ENCODE measurements around the gene RPL26. TPM values are rescaled to one million over a fixed set of nuclear protein-coding genes. Genes with fewer than 3 reads are reported as not detected.
"Not testable (repeated sequence)": the region's sequence is repeated elsewhere in the genome, so short reads cannot be mapped to it uniquely, and the experiment has no call there.

RPL26 gene
- total and polyA plus RNA-seq, 7 donors, result 994 to 4,614 (median 1,548) TPM

DNA sequence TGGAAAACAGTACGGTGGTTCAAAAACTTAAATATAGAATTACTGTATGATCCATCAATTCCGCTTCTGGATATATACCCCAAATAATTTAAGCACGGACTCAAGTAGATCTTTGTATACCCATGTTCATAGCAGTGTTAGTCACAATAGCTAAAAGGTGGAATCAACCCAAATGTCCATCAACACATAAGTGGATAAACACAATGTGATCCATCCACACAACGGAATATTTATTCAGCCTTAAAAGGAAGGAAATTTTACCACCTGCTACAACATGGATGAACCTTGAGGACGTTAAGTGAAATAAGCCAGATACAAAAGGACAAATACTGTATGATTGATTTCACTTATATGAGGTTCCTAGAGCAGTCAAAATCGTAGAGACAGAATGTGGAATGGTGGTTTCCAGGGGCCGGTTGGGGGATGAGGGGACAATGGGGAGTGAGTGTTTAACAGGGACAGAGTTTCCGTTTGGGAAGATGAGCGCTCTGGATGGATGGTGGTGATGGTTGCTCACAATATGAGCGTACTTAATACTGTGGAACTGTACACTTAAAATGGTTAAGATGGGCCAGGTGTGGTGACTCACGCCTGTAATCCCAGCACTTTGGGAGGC is 20.0 kb upstream of the RPL26 start:
- no peak overlapping the region for H3K4me3 ChIP-seq
- ATAC-seq (no peak), DNase-seq (no peak)

DNA sequence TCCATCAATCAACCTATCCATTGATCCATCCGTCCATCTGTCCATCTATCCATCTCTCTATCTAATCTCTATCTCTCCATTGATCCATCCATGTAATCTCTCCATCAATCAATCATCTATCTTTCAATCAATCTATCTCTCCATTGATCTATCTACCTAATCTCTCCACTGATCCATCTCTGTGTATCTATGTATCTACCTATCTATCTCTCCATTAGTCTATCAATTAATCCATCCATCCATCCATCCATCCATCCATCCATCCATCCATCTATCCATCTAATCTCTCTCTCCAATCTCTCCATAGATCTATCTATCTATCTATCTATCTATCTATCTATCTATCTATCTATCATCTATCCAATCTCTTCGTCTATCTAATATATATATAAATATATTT is 18.1 kb upstream of the RPL26 start:
- DNase-seq, result no peak
- Histone ChIP-seq H3K9me3 (no peaks in the 10 kb centered on the region), H3K27me3 (ENCODE audit: insufficient read depth in 3 of 3, low read length in 2 of 3) (peaks cover 0 to 18% (median 0%) of the 10 kb centered on the region in 3 donors), H3K27ac (no peak overlapping the region), H3K36me3 (ENCODE audit: insufficient read depth in 1 of 2, low read depth in 1 of 2) (no peaks in the 10 kb centered on the region), H3K4me1 (no peaks in the 10 kb centered on the region), H3K4me3 (no peak overlapping the region)
- no peak for ATAC-seq
- WGBS, 3 donors, result 77 to 94% (median 84%) methylated on average over 2 of the region's 2 CpGs
- intact Hi-C loops (cut with DNase I), result no loop called here
- TF ChIP-seq, protein P1, sequence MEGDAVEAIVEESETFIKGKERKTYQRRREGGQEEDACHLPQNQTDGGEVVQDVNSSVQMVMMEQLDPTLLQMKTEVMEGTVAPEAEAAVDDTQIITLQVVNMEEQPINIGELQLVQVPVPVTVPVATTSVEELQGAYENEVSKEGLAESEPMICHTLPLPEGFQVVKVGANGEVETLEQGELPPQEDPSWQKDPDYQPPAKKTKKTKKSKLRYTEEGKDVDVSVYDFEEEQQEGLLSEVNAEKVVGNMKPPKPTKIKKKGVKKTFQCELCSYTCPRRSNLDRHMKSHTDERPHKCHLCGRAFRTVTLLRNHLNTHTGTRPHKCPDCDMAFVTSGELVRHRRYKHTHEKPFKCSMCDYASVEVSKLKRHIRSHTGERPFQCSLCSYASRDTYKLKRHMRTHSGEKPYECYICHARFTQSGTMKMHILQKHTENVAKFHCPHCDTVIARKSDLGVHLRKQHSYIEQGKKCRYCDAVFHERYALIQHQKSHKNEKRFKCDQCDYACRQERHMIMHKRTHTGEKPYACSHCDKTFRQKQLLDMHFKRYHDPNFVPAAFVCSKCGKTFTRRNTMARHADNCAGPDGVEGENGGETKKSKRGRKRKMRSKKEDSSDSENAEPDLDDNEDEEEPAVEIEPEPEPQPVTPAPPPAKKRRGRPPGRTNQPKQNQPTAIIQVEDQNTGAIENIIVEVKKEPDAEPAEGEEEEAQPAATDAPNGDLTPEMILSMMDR (IDR thresholded peaks at IDR 0.05), result no peak

More for the DNA sequence above, 20.0 kb upstream of the RPL26 start:
- Histone ChIP-seq H3K27ac (no peak overlapping the region), H3K36me3 (ENCODE audit: insufficient read depth in 1 of 2, low read depth in 1 of 2) (no peaks in the 10 kb centered on the region), H3K27me3 (ENCODE audit: insufficient read depth in 3 of 3, low read length in 2 of 3) (peaks cover 0 to 7% (median 0%) of the 10 kb centered on the region in 3 donors), H3K9me3 (no peaks in the 10 kb centered on the region), H3K4me1 (no peaks in the 10 kb centered on the region)
- 73 to 74% (median 74%) methylated on average over 11 of the region's 11 CpGs for WGBS, 3 donors
- intact Hi-C loops (cut with DNase I), result no loop called here
- TF ChIP-seq, protein P1 (IDR thresholded peaks at IDR 0.05), result no peak

DNA sequence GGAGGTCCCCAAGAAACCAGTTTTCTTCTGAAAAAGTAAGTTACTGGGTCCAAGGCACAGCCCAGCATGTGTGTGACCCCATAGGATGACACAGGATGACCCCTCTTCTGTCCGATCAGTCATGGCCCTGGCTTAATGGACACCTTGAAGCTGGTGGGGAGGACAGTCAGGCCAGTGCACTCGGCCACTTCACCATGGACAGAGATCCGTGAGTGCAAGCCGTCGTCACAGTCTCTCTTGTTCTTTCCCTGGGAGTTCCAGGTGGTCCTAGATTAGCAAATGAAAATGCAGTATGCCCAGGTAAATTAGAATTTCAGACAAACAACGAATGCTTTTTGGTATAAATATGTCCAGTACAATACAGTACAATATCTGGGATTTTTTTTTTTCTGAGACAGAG is 16.0 kb upstream of the RPL26 start:
- H3K9me3 ChIP-seq, result no peaks in the 10 kb centered on the region
- H3K4me3 ChIP-seq, result no peak overlapping the region
- DNase-seq, result no peak
- intact Hi-C loops (cut with DNase I), result no loop called here
- no peak for ATAC-seq
- peaks cover 0 to 39% (median 3%) of the 10 kb centered on the region in 3 donors for H3K27me3 ChIP-seq (ENCODE audit: insufficient read depth in 3 of 3, low read length in 2 of 3)
- TF ChIP-seq, protein P1 (IDR thresholded peaks at IDR 0.05), result no peak
- H3K4me1 ChIP-seq, result no peaks in the 10 kb centered on the region
- H3K36me3 ChIP-seq (ENCODE audit: insufficient read depth in 1 of 2, low read depth in 1 of 2), result no peaks in the 10 kb centered on the region
- WGBS, 3 donors, result 40 to 49% (median 47%) methylated on average over 6 of the region's 6 CpGs
- no peak overlapping the region for H3K27ac ChIP-seq

DNA sequence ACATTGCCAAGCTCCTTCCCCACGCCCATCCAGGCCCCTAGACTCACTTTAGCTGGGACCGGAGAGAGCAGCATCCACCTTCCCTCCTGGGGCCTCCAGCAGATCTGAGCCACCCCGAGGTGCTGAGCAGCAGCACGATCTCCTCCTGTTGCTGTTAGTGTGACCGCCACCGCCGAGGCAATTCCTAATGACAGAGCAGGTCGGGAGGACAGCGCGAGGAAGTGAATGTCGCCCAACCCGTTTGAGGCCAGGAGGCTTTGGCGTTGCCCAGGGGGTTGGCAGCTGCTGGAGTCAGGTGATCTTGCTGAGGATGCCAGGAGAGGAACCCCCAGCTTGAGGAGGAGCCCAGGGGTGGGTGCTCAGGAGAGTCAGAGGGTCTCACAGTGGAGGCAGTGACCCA is 14.6 kb upstream of the RPL26 start, which contains the start of gene RNF222:
TSS of gene RNF222 (minus strand) at position 192 of the 400 bp plus-strand sequence. CDS start 4,366 bp downstream, outside the sequence.
- no peak for ATAC-seq
- intact Hi-C loops (cut with DNase I), result no loop called here
- H3K36me3 ChIP-seq (ENCODE audit: insufficient read depth in 1 of 2, low read depth in 1 of 2), result no peaks in the 10 kb centered on the region
- H3K27me3 ChIP-seq (ENCODE audit: insufficient read depth in 3 of 3, low read length in 2 of 3), result peaks cover 0 to 48% (median 12%) of the 10 kb centered on the region in 3 donors
- TF ChIP-seq, protein P1 (IDR thresholded peaks at IDR 0.05), result no peak
- no peaks in the 10 kb centered on the region for H3K4me1 ChIP-seq
- H3K27ac ChIP-seq, result no peak within 1 kb of the TSS
- no peak within 1 kb of the TSS for H3K4me3 ChIP-seq
- DNase-seq, result no peak
- H3K9me3 ChIP-seq, result no peaks in the 10 kb centered on the region
- 57 to 63% (median 58%) methylated on average over 13 of the region's 13 CpGs for WGBS, 3 donors

DNA sequence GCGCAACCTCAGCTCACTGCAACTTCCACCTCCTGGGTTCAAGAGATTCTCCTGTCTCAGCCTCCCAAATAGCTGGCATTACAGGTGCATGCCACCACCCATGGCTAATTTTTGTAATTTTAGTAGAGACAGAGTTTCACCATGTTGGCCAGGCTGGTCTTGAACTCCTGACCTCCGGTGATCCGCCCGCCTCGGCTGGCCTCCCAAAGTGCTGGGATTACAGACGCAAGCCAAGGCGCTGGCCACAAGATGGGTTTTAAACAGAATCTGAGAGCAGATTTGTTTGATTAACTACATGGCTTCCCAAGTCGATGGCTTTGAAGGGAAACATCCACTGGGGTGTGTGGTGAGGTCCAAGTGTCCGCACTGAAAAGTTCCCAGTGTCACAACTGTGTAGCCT is 11.5 kb upstream of the RPL26 start:
- peaks cover 0 to 45% (median 16%) of the 10 kb centered on the region in 3 donors for H3K27me3 ChIP-seq (ENCODE audit: insufficient read depth in 3 of 3, low read length in 2 of 3)
- H3K27ac ChIP-seq; H3K36me3 ChIP-seq (ENCODE audit: insufficient read depth in 1 of 2, low read depth in 1 of 2); intact Hi-C loops (cut with DNase I); H3K9me3 ChIP-seq; H3K4me1 ChIP-seq; ATAC-seq; DNase-seq; H3K4me3 ChIP-seq: not testable (repeated sequence)
- 68 to 75% (median 74%) methylated on average over 9 of the region's 9 CpGs for WGBS, 3 donors

Data from psoas muscle (tissue), 8 donors.